K562 (cell line): ENCODE measurements around the gene SPATS2. TPM values are rescaled to one million over a fixed set of nuclear protein-coding genes. Genes with fewer than 3 reads are reported as not detected.

Experiments
- ATF3 ChIP-seq, 2 experiments: fragments of 450-650 bp in 1 of 2; sonication (generic) in 1 of 2; formaldehyde crosslinking in 1 of 2; IDR thresholded peaks in 1 of 2; conservative IDR thresholded peaks in 1 of 2; 2 replicates each; pipeline versions ENCODE4 v1.6.1 to v1.8.1; 2016 to 2023; ENCODE audit warnings: mild to moderate bottlenecking in 2 of 2, moderate library complexity in 2 of 2, inconsistent platforms in 1 of 2, missing genetic modification reagents in 1 of 2
- HMG20B ChIP-seq: fragments of 250-450 bp; sonication (Bioruptor Pico); IDR thresholded peaks from 2 replicates; pipeline ENCODE4 v1.5.0; 2021; ENCODE audit warnings: mild to moderate bottlenecking
- MGA ChIP-seq: fragments of 450-650 bp; IDR thresholded peaks from 2 replicates; pipeline ENCODE4 v1.6.1; 2016; ENCODE audit warnings: mild to moderate bottlenecking, moderate library complexity
- polyA plus RNA-seq, 8 experiments: library from polyadenylated mRNA; depleted of rRNA in 4 of 8; stranded (reverse) in 5 of 8; unstranded in 3 of 8; fragments of >200 nt; fragmentation: Nextera tagmentation in 2 of 8; fragmentation: Illumina TruSeq in 1 of 8; extraction: Ambion mirVana in 2 of 8; extraction: Trizol in 1 of 8; gene quantifications; 2 replicates each; pipeline versions ENCODE4 v1.2.1 to v1.2.3, GENCODE V29; 2011 to 2014; ENCODE audit warnings: inconsistent platforms in 1 of 8, missing spikeins in 1 of 8
- total RNA-seq, 7 experiments: library from RNA; depleted of rRNA in 6 of 7; stranded (reverse); fragments of >200 nt in 6 of 7; fragmentation: Illumina TruSeq in 2 of 7; extraction: Trizol in 2 of 7; gene quantifications; 2 replicates each; pipeline versions ENCODE4 v1.2.1 to v1.2.3, GENCODE V29; 2011 to 2021; ENCODE audit warnings: low replicate concordance in 1 of 7

The SPATS2 gene
- total and polyA plus RNA-seq, 9 of the 15 experiments (the other 6 are each of a cell fraction or from before 2014, with no cell fraction given): 5.4 to 48.2 (median 17.5) TPM

GRCh38 chr12:49332441-49332861 lies 34.8 kb upstream of the SPATS2 start (continued):
- TF ChIP-seq MGA: no peak
- TF ChIP-seq ATF3 (IDR thresholded peaks at IDR 0.05): no peak
- no peak for TF ChIP-seq ATF3 (CRISPR knock-in tag; conservative IDR thresholded peaks at IDR 0.05)
- no peak for TF ChIP-seq HMG20B
